EL (cell line): Measurements from ENCODE around the gene HSPB8.
"Not testable (repeated sequence)": the region's sequence is repeated elsewhere in the genome, so short reads cannot be mapped to it uniquely, and the experiment has no call there.

Experiments used
- DNase-seq: peaks from one replicate; pipeline ENCODE4 v3.0.0-alpha.2; 2016

Gene HSPB8

GRCh38 chr12:119207063-119207560, 28.4 kb downstream of the HSPB8 start:
- DNase-seq = no peak

- DNase-seq = peak; percentile 20
Observed at GRCh38 chr12:119208626-119209061, 29.9 kb downstream of the HSPB8 start.

- no peak for DNase-seq
Observed at GRCh38 chr12:119211884-119212283, 33.2 kb downstream of the HSPB8 start.

GRCh38 chr12:119216084-119216483, 37.4 kb downstream of the HSPB8 start:
- DNase-seq = no peak

GRCh38 chr12:119218875-119219274, 40.1 kb downstream of the HSPB8 start:
- DNase-seq = not testable (repeated sequence)

GRCh38 chr12:119222222-119222951, 43.7 kb downstream of the HSPB8 start:
- no peak for DNase-seq

GRCh38 chr12:119225454-119225853, 46.7 kb downstream of the HSPB8 start:
- no peak for DNase-seq

- no peak for DNase-seq
Observed at GRCh38 chr12:119227292-119227691, 48.6 kb downstream of the HSPB8 start.

GRCh38 chr12:119229205-119229604, 50.5 kb downstream of the HSPB8 start:
- no peak for DNase-seq

GRCh38 chr12:119229837-119230236, 51.1 kb downstream of the HSPB8 start:
- peak; percentile 28 for DNase-seq

- DNase-seq = no peak
Observed at GRCh38 chr12:119230807-119231206, 52.1 kb downstream of the HSPB8 start.

- no peak for DNase-seq
Observed at GRCh38 chr12:119231774-119232173, 53.0 kb downstream of the HSPB8 start.

- DNase-seq = no peak
Observed at GRCh38 chr12:119235197-119235751, 56.5 kb downstream of the HSPB8 start.

- DNase-seq = no peak
Observed at GRCh38 chr12:119236372-119236771, 57.6 kb downstream of the HSPB8 start.

GRCh38 chr12:119239040-119239439, 60.3 kb downstream of the HSPB8 start:
- no peak for DNase-seq

GRCh38 chr12:119241049-119241448, 62.3 kb downstream of the HSPB8 start:
- no peak for DNase-seq

- no peak for DNase-seq
Observed at GRCh38 chr12:119241580-119242169, 62.9 kb downstream of the HSPB8 start.
